K562 (cell line): Measurements from ENCODE around the gene RASSF10. TPM values are rescaled to one million over a fixed set of nuclear protein-coding genes. Genes with fewer than 3 reads are reported as not detected.

Source experiments
- ATAC-seq: fragments of 200-7000 bp; cut with Tn5 transposase; 3 replicates; pipeline ENCODE4 v1.9.1; 2020; ENCODE audit warnings: moderate library complexity
- BruUV-seq: library from RNA; stranded (reverse); fragments of 400-500 nt; replicated peaks from 2 replicates; lab custom pipeline; 2021; lab: Mats Ljungman, UMichigan
- CTCF ChIA-PET: fragments of 300-600 bp; formaldehyde crosslinking; extraction: SDS; loops from one replicate; lab custom pipeline; 2021; ENCODE audit warnings: low intra/inter-chr PET ratio; lab: Yijun Ruan, JAX
- POLR2A ChIA-PET: fragments of 300-600, 350-650 bp; sonication (Branson Sonifier 250); formaldehyde crosslinking; extraction: SDS; loops from one replicate; lab custom pipeline; 2021; ENCODE audit warnings: antibody characterized with exemption, inconsistent platforms; lab: Yijun Ruan, JAX
- DNase-seq, 4 experiments: peaks; one replicate each; pipeline versions ENCODE4 v3.0.0 to v3.0.0-alpha.2; 2011 to 2018; ENCODE audit warnings: low spot score in 3 of 4, mixed read lengths in 3 of 4; ENCODE audit errors: extremely low read depth in 1 of 4
- FAIRE-seq: peaks from 2 replicates; lab custom pipeline; 2011; peaks lifted over from hg19 to GRCh38; lab: Jason Lieb, UNC
- H2AFZ ChIP-seq: 2 replicates; pipeline ENCODE4 v1.6.0; 2011; ENCODE audit warnings: low read depth, low read length, control low read depth, inconsistent platforms
- H3K27ac ChIP-seq: fragments of 200-600 bp; 3 replicates; pipeline ENCODE4 v1.8.0; 2011; ENCODE audit warnings: low read depth, mild to moderate bottlenecking, control low read depth, inconsistent platforms, low read length, moderate library complexity, mixed read lengths; ENCODE audit errors: extremely low read depth
- H3K27me3 ChIP-seq, 2 experiments: fragments of 300-600 bp in 1 of 2; 2 replicates in 1 of 2; 3 replicates in 1 of 2; pipeline versions ENCODE4 v1.6.0 to v1.8.0; 2011; ENCODE audit warnings: inconsistent platforms in 2 of 2, low read length in 2 of 2, mild to moderate bottlenecking in 1 of 2, mixed read lengths in 1 of 2, moderate library complexity in 1 of 2; ENCODE audit not compliant: control insufficient read depth in 2 of 2, insufficient read depth in 2 of 2
- H3K36me3 ChIP-seq: fragments of 300-600 bp; 3 replicates; pipeline ENCODE4 v1.8.0; 2011; ENCODE audit warnings: mild to moderate bottlenecking, low read length, inconsistent platforms; ENCODE audit not compliant: control insufficient read depth, insufficient read depth
- H3K4me1 ChIP-seq, 2 experiments: fragments of 200-600 bp in 1 of 2; replicated peaks in 1 of 2; 2 replicates in 1 of 2; 3 replicates in 1 of 2; pipeline versions ENCODE4 v1.5.1 to v1.8.0; 2011; ENCODE audit warnings: inconsistent platforms in 2 of 2, low read length in 2 of 2, mild to moderate bottlenecking in 1 of 2, mixed read lengths in 1 of 2, moderate library complexity in 1 of 2; ENCODE audit not compliant: control insufficient read depth in 2 of 2, insufficient read depth in 2 of 2
- H3K4me2 ChIP-seq: 2 replicates; pipeline ENCODE4 v1.6.1; 2011; ENCODE audit warnings: low read length, control low read depth, inconsistent platforms, mixed read lengths; ENCODE audit not compliant: insufficient read depth
- H3K4me3 ChIP-seq: fragments of 200-600 bp; sonication (generic), shearing (Covaris generic); 2 replicates; pipeline ENCODE4 v1.5.1; 2016; ENCODE audit warnings: control low read depth, inconsistent platforms
- H3K79me2 ChIP-seq: fragments of 200-600 bp; 3 replicates; pipeline ENCODE4 v1.8.0; 2011; ENCODE audit warnings: low read length, inconsistent platforms; ENCODE audit not compliant: control insufficient read depth, insufficient read depth
- H3K9ac ChIP-seq, 2 experiments: 2 replicates each; pipeline versions ENCODE4 v1.6.0 to v1.6.1; 2011; ENCODE audit warnings: low read depth in 2 of 2, low read length in 2 of 2, control low read depth in 1 of 2, inconsistent platforms in 1 of 2, mild to moderate bottlenecking in 1 of 2, mixed read lengths in 1 of 2; ENCODE audit not compliant: insufficient read depth in 1 of 2
- H3K9me1 ChIP-seq: one replicate; pipeline ENCODE4 v1.6.0; 2011; ENCODE audit warnings: inconsistent platforms, mild to moderate bottlenecking, low read length, moderate library complexity; ENCODE audit not compliant: control insufficient read depth, insufficient read depth
- H3K9me3 ChIP-seq: replicated peaks from 2 replicates; pipeline ENCODE4 v1.5.1; 2011; ENCODE audit warnings: low read depth, low read length, inconsistent platforms; ENCODE audit not compliant: control insufficient read depth, insufficient read depth
- H4K20me1 ChIP-seq: replicated peaks from 2 replicates; pipeline ENCODE4 v1.6.1; 2011; ENCODE audit warnings: low read length, inconsistent platforms, mixed read lengths; ENCODE audit not compliant: control insufficient read depth, insufficient read depth
- C11orf30 ChIP-seq: fragments of 450-650 bp; IDR thresholded peaks from 2 replicates; pipeline ENCODE4 v1.6.1; 2016; ENCODE audit warnings: low read depth, mild to moderate bottlenecking
- MAFF ChIP-seq: IDR thresholded peaks from 2 replicates; pipeline ENCODE4 v1.6.1; 2012; ENCODE audit warnings: low read length, improper control_type of control experiment
- MAFK ChIP-seq: IDR thresholded peaks from 2 replicates; pipeline ENCODE4 v1.6.1; 2011; ENCODE audit warnings: low read length, improper control_type of control experiment
- MCM2 ChIP-seq: fragments of 450-650 bp; IDR thresholded peaks from 2 replicates; pipeline ENCODE4 v1.6.1; 2017; ENCODE audit warnings: low read depth, mild to moderate bottlenecking
- NR2F6 ChIP-seq: fragments of 450-650 bp; formaldehyde crosslinking; IDR thresholded peaks from 2 replicates; pipeline ENCODE4 v1.4.0; 2020; ENCODE audit warnings: mild to moderate bottlenecking
- PYGO2 ChIP-seq: fragments of 450-650 bp; IDR thresholded peaks from 2 replicates; pipeline ENCODE4 v1.6.1; 2016; ENCODE audit warnings: mild to moderate bottlenecking, missing genetic modification characterization, moderate library complexity, missing compliant biosample characterization
- SMAD3 ChIP-seq: fragments of 450-650 bp; formaldehyde crosslinking; conservative IDR thresholded peaks from 2 replicates; pipeline ENCODE4 v1.4.0; 2020; ENCODE audit warnings: mild to moderate bottlenecking
- TAL1 ChIP-seq: fragments of 450-650 bp; IDR thresholded peaks from 2 replicates; pipeline ENCODE4 v1.6.1; 2016; ENCODE audit warnings: mild to moderate bottlenecking
- ZBED1 ChIP-seq: IDR thresholded peaks from 2 replicates; pipeline ENCODE4 v1.6.1; 2014
- ZFP36 ChIP-seq: fragments of 150-350 bp; IDR thresholded peaks from 2 replicates; pipeline ENCODE4 v1.6.1; 2018; ENCODE audit warnings: low read length, low read depth; ENCODE audit not compliant: partially characterized antibody
- ZNF316 ChIP-seq: fragments of 450-650 bp; IDR thresholded peaks from 2 replicates; pipeline ENCODE4 v1.6.1; 2016
- ZSCAN32 ChIP-seq: fragments of 450-650 bp; formaldehyde crosslinking; IDR thresholded peaks from 2 replicates; pipeline ENCODE4 v1.4.0; 2020; ENCODE audit warnings: mild to moderate bottlenecking, moderate library complexity
- WGBS: fragments of 100-300 bp; shearing (Covaris generic); methylation state at CpG from one replicate; pipeline ENCODE4 v1.1.6; 2016; ENCODE audit warnings: low coverage, mixed read lengths; ENCODE audit not compliant: insufficient coverage; ENCODE audit errors: missing lambda C conversion rate; 5-methylcytosine and 5-hydroxymethylcytosine counted together
- in situ Hi-C: fragments of 300-500 bp; cut with MboI; formaldehyde crosslinking; loops from 4 replicates; pipeline ENCODE4 v1.15.0; 2018; ENCODE audit warnings: inconsistent platforms, mixed read lengths
- intact Hi-C: fragments of 100-400 bp; cut with micrococcal nuclease; formaldehyde crosslinking; loops from 2 replicates; pipeline ENCODE4 v1.14.2; 2022
- polyA plus RNA-seq, 8 experiments: library from polyadenylated mRNA; depleted of rRNA in 4 of 8; stranded (reverse) in 5 of 8; unstranded in 3 of 8; fragments of >200 nt; fragmentation: Nextera tagmentation in 2 of 8; fragmentation: Illumina TruSeq in 1 of 8; extraction: Ambion mirVana in 2 of 8; extraction: Trizol in 1 of 8; gene quantifications; 2 replicates each; pipeline versions ENCODE4 v1.2.1 to v1.2.3, GENCODE V29; 2011 to 2014; ENCODE audit warnings: inconsistent platforms in 1 of 8, missing spikeins in 1 of 8
- total RNA-seq, 7 experiments: library from RNA; depleted of rRNA in 6 of 7; stranded (reverse); fragments of >200 nt in 6 of 7; fragmentation: Illumina TruSeq in 2 of 7; extraction: Trizol in 2 of 7; gene quantifications; 2 replicates each; pipeline versions ENCODE4 v1.2.1 to v1.2.3, GENCODE V29; 2011 to 2021; ENCODE audit warnings: low replicate concordance in 1 of 7

Gene RASSF10
- total and polyA plus RNA-seq, 9 of the 15 experiments (the other 6 are each of a cell fraction or from before 2014, with no cell fraction given) = not detected

DNA sequence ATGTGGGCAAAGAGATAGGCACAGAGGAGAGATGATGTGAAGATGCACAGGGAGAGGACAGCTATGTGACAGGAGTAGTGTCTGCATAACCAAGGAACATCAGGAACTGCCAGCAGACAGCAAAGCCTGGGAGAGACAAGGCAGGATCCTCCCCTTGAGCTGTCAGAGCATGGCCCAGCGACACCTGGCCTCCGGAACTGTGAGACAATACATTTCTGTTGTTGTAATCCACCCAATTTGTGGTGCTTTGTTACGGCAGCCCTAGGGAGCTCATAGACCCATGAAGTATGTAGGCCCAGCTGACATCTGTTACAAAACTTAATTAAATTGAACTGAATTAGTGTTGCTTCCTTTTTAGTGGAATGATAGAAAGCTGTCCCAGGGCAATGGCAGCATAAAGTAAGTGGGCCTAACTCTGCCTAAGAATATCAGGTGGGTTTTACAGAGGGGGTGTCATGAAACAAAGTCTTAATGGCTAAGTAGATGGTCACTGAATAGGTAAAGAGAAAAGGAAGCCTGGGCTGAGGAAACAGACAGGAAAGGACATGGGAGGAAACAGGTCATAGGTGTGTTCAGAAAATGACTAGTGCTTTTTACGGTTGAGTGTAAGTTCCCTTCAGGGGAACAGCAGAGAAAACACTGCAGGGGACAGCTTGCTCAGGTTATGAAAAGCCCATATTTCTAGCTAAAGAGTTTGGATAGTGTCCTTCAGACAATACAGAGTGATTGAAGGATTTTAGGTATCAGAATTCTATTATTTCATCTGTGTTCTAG lies 24.8 kb downstream of the RASSF10 start (continued):
- TF ChIP-seq SMAD3 (CRISPR knock-in tag) = no peak
- TF ChIP-seq NR2F6 (CRISPR knock-in tag) = no peak
- TF ChIP-seq TAL1 = no peak
- no peak for TF ChIP-seq PYGO2
- no peak for TF ChIP-seq MAFK
- no peak for TF ChIP-seq MCM2
- TF ChIP-seq ZFP36 = no peak
- TF ChIP-seq ZSCAN32 = no peak

DNA sequence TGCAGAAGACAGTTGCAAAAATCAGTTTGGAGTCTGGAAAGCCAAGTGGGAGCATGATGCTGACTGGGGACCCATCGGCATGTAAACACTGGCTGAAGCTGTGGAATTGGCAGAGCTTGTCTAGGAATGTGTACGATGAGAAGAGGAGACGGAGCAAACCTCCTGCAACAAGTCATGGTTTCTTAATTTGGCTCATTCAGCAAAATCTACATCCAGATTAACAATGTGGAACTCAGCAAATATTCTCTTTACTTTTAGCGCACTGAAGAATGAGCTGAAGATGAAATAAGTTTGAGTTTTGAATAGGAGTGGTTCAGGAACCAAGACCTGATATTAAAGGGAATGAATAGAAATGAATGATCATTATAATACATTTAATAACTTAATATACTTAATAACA lies 26.6 kb downstream of the RASSF10 start:
- no peaks in the 10 kb centered on the region for H3K9me1 ChIP-seq
- in situ Hi-C loops (no loop called here), intact Hi-C loops (no loop called here)
- ATAC-seq (no peak), DNase-seq (no peak)
- no peak overlapping the region for H2AFZ ChIP-seq
- CTCF ChIA-PET = no interaction called here
- no peaks in the 10 kb centered on the region for H3K79me2 ChIP-seq
- no peak overlapping the region for H3K4me2 ChIP-seq
- H4K20me1 ChIP-seq = no peaks in the 10 kb centered on the region; the same call in 1 of the 2 replicates
- POLR2A ChIA-PET = no interaction called here
- no peak overlapping the region for H3K9ac ChIP-seq
- no TSS peak for BruUV-seq
- H3K36me3 ChIP-seq = no peaks in the 10 kb centered on the region
- H3K9me3 ChIP-seq = no peaks in the 10 kb centered on the region
- TF ChIP-seq ZNF316 (peak; percentile 70), C11orf30 (peak; percentile 49; the same call in 1 of the 2 replicates), ZBED1 (no peak), MAFF (peak; percentile 29; the same call in 1 of the 2 replicates)
- TF ChIP-seq, all 486 proteins: peak for 3
- Histone ChIP-seq H3K27me3 (peaks cover 7 to 18% of the 10 kb centered on the region in 2 experiments; a peak in 2 of 5 replicates), H3K4me3 (no peak overlapping the region), H3K4me1 (no peaks in the 10 kb centered on the region), H3K27ac (no peak overlapping the region)
- no peak for FAIRE-seq
- 1% methylated on average over 4 of the region's 4 CpGs for WGBS
